ENCODE measurements around the gene ULBP2. TPM values are rescaled to one million over a fixed set of nuclear protein-coding genes. Genes with fewer than 3 reads are reported as not detected.
"Not testable (repeated sequence)": the region's sequence is repeated elsewhere in the genome, so short reads cannot be mapped to it uniquely, and the experiment has no call there.

ULBP2 gene
- total RNA-seq, 1 donor = 6.9 TPM

GRCh38 chr6:149950423-149950822, 8.6 kb downstream of the ULBP2 start:
- TF ChIP-seq CTCF (IDR thresholded peaks at IDR 0.05; ENCODE audit: insufficient read depth, low read depth, low read length) = no peak
- H3K4me3 ChIP-seq (ENCODE audit: low read depth, low read length) = no peak overlapping the region
- DNase-seq (ENCODE audit: low read depth) = no peak

GRCh38 chr6:149951096-149951495, 9.3 kb downstream of the ULBP2 start:
- no peak for DNase-seq (ENCODE audit: low read depth)
- H3K4me3 ChIP-seq (ENCODE audit: low read depth, low read length) = no peak overlapping the region
- no peak for TF ChIP-seq CTCF (IDR thresholded peaks at IDR 0.05; ENCODE audit: insufficient read depth, low read depth, low read length)

- no peak for TF ChIP-seq CTCF (IDR thresholded peaks at IDR 0.05; ENCODE audit: insufficient read depth, low read depth, low read length)
- no peak for DNase-seq (ENCODE audit: low read depth)
- no peak overlapping the region for H3K4me3 ChIP-seq (ENCODE audit: low read depth, low read length)
These were observed 9.8 kb downstream of the ULBP2 start for GRCh38 chr6:149951626-149952025.

GRCh38 chr6:149953390-149953789, 11.6 kb downstream of the ULBP2 start:
- not testable (repeated sequence) for H3K4me3 ChIP-seq (ENCODE audit: low read depth, low read length); DNase-seq (ENCODE audit: low read depth)

GRCh38 chr6:149953934-149954327, 12.1 kb downstream of the ULBP2 start:
- not testable (repeated sequence) for DNase-seq (ENCODE audit: low read depth); H3K4me3 ChIP-seq (ENCODE audit: low read depth, low read length)

- not testable (repeated sequence) for H3K4me3 ChIP-seq (ENCODE audit: low read depth, low read length); DNase-seq (ENCODE audit: low read depth)
These were observed 12.6 kb downstream of the ULBP2 start for GRCh38 chr6:149954328-149954983.

GRCh38 chr6:149954984-149955653, 13.3 kb downstream of the ULBP2 start:
- DNase-seq (ENCODE audit: low read depth); H3K4me3 ChIP-seq (ENCODE audit: low read depth, low read length): not testable (repeated sequence)

GRCh38 chr6:149955654-149956317, 14.0 kb downstream of the ULBP2 start:
- DNase-seq (ENCODE audit: low read depth); H3K4me3 ChIP-seq (ENCODE audit: low read depth, low read length): not testable (repeated sequence)

GRCh38 chr6:149958124-149958523, 16.3 kb downstream of the ULBP2 start:
- DNase-seq (ENCODE audit: low read depth); H3K4me3 ChIP-seq (ENCODE audit: low read depth, low read length): not testable (repeated sequence)

GRCh38 chr6:149959806-149960205, 18.0 kb downstream of the ULBP2 start:
- H3K4me3 ChIP-seq (ENCODE audit: low read depth, low read length); DNase-seq (ENCODE audit: low read depth): not testable (repeated sequence)
